ENCODE measurements around the gene SLC6A15.

GRCh38 chr12:84911271-84912197 lies 1.1 kb downstream of the SLC6A15 start:
- no peak for TF ChIP-seq CTCF (IDR thresholded peaks at IDR 0.05)
- TF ChIP-seq POLR2A (IDR thresholded peaks at IDR 0.05) = peak in 1 of 4 donors; percentile 15

All from esophagus squamous epithelium (tissue), 4 donors.